ENCODE results near the gene ZNF324. TPM values are rescaled to one million over a fixed set of nuclear protein-coding genes. Genes with fewer than 3 reads are reported as not detected.

The ZNF324 gene
- total RNA-seq, result 24.7 and 27.8 TPM in 2 replicates
- 15.7 and 18.8 TPM in 2 replicates for polyA plus RNA-seq

DNA sequence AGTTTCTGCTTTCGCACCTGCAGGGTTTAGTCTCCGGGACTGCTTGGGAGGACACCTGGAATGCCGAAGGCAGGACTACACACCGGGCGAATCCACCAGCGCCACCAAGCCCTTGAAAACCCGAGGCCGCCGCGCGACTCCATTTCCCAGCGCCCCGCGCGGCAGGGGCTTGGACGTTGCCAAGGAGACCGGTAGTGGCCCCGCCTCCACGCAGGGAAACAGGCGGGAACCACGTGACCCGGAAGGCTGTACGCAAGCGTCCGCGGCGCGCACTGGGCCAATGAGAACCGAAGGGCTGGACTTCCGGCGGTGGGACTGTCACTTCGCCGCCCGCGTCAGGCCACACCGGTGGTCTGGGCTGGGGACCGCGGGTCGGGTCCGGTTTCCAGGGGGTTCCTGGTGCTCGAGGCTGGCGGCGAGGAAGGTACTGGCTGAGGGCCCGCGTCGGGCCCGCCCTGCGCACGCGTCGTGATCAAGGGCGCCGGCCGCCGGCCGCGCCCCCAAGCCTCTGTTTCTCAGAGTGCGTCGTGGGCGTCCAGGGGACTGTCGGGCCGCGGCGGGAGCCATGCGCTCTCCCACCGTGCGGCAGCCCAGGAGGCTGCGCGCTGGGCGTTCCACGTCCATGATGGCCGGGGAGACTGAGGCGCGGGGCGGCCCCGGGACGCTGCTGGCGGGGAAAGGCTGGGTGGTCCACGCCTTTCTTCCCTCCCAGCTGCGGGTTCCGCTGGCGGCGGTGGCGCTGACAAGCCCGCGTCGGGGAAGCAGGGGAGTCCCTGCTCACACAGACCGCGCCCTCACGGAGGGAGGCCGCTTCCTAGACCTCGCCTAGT is at the start of gene ZNF324:
TSS of gene ZNF324 (plus strand) at position 321 of the 830 bp plus-strand sequence. CDS start 2,106 bp downstream, outside the sequence.
- peak; percentile 96 to 100 for DNase-seq (ENCODE audit: low read depth in 1 of 2, low spot score in 1 of 2)
- peaks cover 4% of the 10 kb centered on the region for H3K36me3 ChIP-seq
- H3K4me3 ChIP-seq, result peak within 1 kb of the TSS; percentile 71
- H3K9me3 ChIP-seq (ENCODE audit: low read depth), result no peaks in the 10 kb centered on the region
- TF ChIP-seq, protein P1, sequence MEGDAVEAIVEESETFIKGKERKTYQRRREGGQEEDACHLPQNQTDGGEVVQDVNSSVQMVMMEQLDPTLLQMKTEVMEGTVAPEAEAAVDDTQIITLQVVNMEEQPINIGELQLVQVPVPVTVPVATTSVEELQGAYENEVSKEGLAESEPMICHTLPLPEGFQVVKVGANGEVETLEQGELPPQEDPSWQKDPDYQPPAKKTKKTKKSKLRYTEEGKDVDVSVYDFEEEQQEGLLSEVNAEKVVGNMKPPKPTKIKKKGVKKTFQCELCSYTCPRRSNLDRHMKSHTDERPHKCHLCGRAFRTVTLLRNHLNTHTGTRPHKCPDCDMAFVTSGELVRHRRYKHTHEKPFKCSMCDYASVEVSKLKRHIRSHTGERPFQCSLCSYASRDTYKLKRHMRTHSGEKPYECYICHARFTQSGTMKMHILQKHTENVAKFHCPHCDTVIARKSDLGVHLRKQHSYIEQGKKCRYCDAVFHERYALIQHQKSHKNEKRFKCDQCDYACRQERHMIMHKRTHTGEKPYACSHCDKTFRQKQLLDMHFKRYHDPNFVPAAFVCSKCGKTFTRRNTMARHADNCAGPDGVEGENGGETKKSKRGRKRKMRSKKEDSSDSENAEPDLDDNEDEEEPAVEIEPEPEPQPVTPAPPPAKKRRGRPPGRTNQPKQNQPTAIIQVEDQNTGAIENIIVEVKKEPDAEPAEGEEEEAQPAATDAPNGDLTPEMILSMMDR (IDR thresholded peaks at IDR 0.05; ENCODE audit: low read depth, low read length), result no peak
- H3K27me3 ChIP-seq, result no peaks in the 10 kb centered on the region
- H3K27ac ChIP-seq, result peak within 1 kb of the TSS; percentile 70
- H3K4me1 ChIP-seq (ENCODE audit: low read depth), result no peaks in the 10 kb centered on the region

GRCh38 chr19:58428617-58429016 is 38.3 kb upstream of the ZNF324 start:
- no peaks in the 10 kb centered on the region for H3K9me3 ChIP-seq (ENCODE audit: low read depth)

DNA sequence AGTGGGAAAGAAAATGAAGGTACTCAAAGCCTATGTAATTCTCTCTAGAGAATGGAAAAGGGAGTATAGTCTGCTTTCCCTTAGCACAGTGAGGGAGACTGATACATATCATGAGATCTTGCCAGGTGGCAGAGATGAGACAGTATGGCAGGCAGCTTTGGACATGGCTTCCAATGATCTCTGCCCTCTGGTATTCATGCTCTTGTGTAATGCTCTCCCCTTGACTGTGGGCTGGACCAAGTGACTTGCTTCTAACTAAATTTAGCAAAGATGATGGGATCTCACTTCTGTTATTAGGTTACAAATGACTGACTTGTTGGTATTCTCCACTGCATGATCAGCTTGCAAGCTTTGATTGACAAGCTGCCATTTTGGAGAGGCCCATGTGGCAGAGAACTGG is 37.1 kb upstream of the ZNF324 start:
- Histone ChIP-seq H3K4me3 (no peak overlapping the region), H3K36me3 (no peaks in the 10 kb centered on the region), H3K9me3 (ENCODE audit: low read depth) (no peaks in the 10 kb centered on the region), H3K4me1 (ENCODE audit: low read depth) (no peaks in the 10 kb centered on the region), H3K27me3 (no peaks in the 10 kb centered on the region), H3K27ac (no peak overlapping the region)
- no peak for DNase-seq (ENCODE audit: low read depth in 1 of 2, low spot score in 1 of 2)
- TF ChIP-seq, protein P1 (IDR thresholded peaks at IDR 0.05; ENCODE audit: low read depth, low read length), result no peak

More at GRCh38 chr19:58428617-58429016, 38.3 kb upstream of the ZNF324 start:
- no peak overlapping the region for H3K4me3 ChIP-seq
- H3K36me3 ChIP-seq, result no peaks in the 10 kb centered on the region
- no peaks in the 10 kb centered on the region for H3K27me3 ChIP-seq
- TF ChIP-seq, protein P1 (IDR thresholded peaks at IDR 0.05; ENCODE audit: low read depth, low read length), result no peak
- DNase-seq (ENCODE audit: low read depth in 1 of 2, low spot score in 1 of 2), result no peak
- no peak overlapping the region for H3K27ac ChIP-seq
- H3K4me1 ChIP-seq (ENCODE audit: low read depth), result no peaks in the 10 kb centered on the region

DNA sequence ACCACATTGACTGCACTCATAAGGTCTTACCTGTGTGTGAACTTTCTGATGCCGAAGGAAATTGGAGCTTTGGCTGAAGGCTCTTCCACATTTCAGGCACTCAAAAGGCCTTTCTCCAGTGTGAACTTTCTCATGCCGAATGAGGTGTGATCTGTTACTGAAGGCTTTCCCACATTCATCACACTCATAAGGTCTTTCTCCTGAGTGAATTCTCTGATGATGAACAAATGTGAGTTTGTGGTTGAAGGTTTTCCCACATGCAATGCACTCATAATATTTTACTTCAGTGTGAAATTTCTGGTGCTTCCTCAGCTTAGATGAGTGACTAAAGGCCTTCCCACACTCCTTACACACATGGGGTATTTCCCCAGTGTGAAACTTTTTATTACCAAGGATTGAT is 32.7 kb upstream of the ZNF324 start:
- Histone ChIP-seq H3K4me1 (ENCODE audit: low read depth) (no peaks in the 10 kb centered on the region), H3K27me3 (no peaks in the 10 kb centered on the region), H3K4me3 (no peak overlapping the region), H3K9me3 (ENCODE audit: low read depth) (no peaks in the 10 kb centered on the region), H3K36me3 (no peaks in the 10 kb centered on the region), H3K27ac (no peak overlapping the region)
- DNase-seq (ENCODE audit: low read depth in 1 of 2, low spot score in 1 of 2), result peak in 1 of 2 donors; percentile 14
- TF ChIP-seq, protein P1 (IDR thresholded peaks at IDR 0.05; ENCODE audit: low read depth, low read length), result no peak

DNA sequence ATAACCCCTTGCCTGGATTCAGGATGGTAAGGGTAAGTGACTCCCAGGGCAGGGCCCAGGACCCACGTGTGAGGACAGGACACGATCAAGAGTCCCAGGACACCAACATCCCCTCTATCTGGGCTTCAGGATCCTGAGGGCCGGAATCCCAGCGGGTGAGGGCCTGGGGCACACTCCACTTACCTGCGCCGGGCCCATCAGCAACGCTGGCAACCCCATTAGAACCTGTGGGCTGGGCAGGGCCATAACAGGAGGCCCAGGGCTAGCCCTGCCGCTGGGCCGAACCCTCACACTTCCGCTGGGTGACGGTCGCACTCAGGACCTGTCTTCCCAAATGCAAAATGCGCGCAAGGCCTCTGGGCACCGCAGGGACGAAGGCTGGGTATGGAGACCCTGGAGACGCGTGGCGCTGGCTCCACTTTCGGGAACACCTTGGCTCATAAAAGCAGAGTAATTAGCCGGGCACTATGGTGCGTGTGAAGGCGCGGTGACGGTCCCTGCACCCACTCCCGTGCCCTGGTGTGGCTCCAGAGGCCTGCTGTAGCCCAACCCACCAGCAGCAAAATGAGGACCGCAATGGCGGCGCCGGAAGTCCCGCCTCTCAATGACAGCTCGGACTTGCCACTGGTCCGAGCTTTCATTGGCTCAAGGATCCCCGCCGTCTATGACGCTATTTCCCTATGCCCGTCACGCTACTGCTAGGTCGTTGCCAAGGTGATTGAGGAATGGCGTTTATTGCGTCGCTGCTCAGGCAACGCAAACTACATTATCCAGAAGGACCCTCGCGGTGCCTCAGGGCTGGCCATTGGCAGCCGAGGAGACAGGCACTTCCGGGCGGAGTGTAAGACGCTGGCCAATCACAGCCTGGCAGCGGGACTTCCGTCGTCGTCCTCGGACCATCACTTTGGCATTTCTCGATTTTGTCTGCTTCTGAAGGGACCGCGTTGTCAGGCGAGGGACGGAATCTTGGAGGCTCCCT is 27.0 kb upstream of the ZNF324 start, which contains the start of gene ZNF132:
TSS of gene ZNF132 (minus strand) at position 578 of the 979 bp plus-strand sequence. CDS start at position 246, 332 bp downstream.
- no peaks in the 10 kb centered on the region for H3K9me3 ChIP-seq (ENCODE audit: low read depth)
- no peaks in the 10 kb centered on the region for H3K4me1 ChIP-seq (ENCODE audit: low read depth)
- TF ChIP-seq, protein P1 (IDR thresholded peaks at IDR 0.05; ENCODE audit: low read depth, low read length), result no peak
- H3K27ac ChIP-seq, result no peak within 1 kb of the TSS
- no peak within 1 kb of the TSS for H3K4me3 ChIP-seq
- H3K36me3 ChIP-seq, result no peaks in the 10 kb centered on the region
- no peaks in the 10 kb centered on the region for H3K27me3 ChIP-seq
- peak in 1 of 2 donors; percentile 100 for DNase-seq (ENCODE audit: low read depth in 1 of 2, low spot score in 1 of 2)

Data from cardiac muscle cell (in vitro differentiated cells and primary cell).